A673 (cell line): ENCODE measurements around the gene EPB41L4A.

Experiments used
- CTCF ChIP-seq: fragments of 300-800, 200-600 bp; sonication (generic); conservative IDR thresholded peaks from 2 replicates; pipeline ENCODE4 v1.5.1; 2017; ENCODE audit warnings: low read depth, mild to moderate bottlenecking, antibody characterized with exemption, low read length, moderate library complexity, mixed read lengths
- EZH2 ChIP-seq: fragments of 200-600 bp; sonication (generic); IDR thresholded peaks from 2 replicates; pipeline ENCODE4 v1.6.1; 2017; ENCODE audit warnings: borderline replicate concordance, low read depth, mild to moderate bottlenecking, mixed read lengths, antibody characterized with exemption, low read length; ENCODE audit not compliant: poor library complexity, severe bottlenecking

- TF ChIP-seq CTCF (no peak), EZH2 (no peak)
Observed at GRCh38 chr5:112119969-112120368, 299.1 kb downstream of the EPB41L4A start.
